NCI-H1048 (cell line): Measurements from ENCODE around the gene CNTNAP2.

Experiments used
- DNase-seq: peaks from one replicate; lab custom pipeline; 2025; lab: John Stamatoyannopoulos, UW

CNTNAP2 gene

DNA sequence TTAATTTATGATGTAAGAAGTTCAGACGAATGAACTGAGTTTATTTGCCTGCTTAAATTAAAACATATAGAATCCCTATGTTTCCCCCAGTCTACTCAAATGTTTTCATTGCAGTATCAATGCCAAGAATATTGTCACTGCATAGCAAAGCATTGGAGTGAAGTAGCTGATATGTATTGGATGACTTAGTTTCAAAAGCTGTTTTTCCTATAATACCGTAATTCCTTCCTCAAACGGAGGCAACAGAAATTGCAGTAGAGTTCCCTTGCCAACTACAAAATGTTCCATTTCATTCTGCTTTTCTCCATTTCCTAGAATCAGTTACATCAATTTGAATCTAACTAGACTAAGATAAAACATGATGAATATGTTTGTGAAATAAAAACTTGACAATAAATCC, 174.1 kb downstream of the CNTNAP2 start:
- DNase-seq = no peak

DNA sequence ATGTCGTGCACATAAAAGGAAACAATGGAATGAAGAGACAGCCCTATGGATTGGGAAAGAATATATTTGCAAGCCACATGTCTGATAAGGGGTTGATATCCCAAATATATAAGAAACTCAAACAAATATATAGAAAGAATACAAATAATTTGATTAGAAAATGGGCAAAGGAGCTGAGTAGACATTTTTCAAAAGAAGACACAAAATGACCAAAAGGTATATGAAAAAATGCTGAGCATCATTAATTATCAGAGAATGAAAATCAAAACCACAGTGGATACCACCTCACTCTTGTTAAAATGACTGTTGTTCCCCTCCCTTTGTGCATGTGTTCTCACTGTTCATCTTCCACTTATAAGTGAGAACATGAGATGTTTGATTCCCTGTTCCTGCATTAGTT, 175.3 kb downstream of the CNTNAP2 start:
- DNase-seq = no peak

DNA sequence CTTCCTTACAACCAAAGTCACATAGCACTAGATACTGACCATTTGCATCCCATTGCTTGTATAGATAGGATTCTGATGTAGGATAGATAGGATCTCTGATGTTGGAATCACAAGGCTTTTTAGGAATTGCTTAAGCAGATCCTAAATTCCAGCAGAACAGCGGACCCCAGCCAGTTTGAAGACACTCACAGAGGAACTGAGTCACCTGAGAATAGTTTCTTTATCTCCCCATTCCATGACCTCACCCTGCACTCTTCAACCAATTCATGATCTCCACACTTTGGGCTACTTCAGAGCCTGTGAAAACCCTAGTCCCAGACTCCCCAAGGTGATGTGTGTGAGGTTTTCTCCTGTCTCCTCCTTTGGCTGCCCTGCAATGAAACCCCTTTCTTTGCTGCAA, 179.4 kb downstream of the CNTNAP2 start:
- no peak for DNase-seq

DNA sequence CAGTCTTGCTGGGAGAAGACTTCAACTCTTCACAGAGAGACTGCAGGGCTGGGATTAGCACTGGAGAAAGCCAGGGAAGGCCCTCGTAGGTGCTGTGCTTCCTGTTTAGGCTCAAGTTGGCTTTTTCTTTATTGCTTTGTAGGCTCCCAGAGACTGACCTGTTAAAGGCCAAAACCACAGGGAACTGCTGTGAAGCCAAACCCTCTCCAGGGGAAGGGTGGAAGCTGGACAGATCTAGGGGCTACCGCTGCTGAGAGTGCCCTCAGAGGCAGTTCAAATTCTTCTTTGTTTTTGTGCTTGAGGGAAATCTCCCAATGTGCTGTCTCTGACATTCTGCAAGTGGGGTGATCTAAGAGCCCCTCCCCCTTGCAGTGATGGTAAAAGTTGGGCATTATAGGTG, 198.4 kb downstream of the CNTNAP2 start:
- DNase-seq = no peak

DNA sequence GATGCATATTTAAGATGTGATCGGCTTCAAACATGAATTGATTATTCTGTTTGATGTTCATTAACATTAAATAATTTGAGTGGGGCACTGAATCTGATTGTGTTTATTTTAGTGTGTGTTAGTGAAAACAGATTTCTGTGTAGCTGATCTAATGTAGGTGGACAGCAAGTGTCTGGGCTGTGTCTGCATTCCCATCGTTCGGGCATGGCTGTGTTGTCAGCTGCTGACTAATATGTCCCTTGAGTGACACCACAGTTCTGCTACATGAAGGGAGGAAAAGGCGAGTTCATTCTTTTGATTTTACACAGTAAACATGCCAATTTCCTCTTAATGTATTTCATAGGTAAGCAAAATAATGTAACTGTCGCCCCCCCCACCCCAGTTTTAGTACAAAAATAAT, 203.0 kb downstream of the CNTNAP2 start:
- DNase-seq = no peak

DNA sequence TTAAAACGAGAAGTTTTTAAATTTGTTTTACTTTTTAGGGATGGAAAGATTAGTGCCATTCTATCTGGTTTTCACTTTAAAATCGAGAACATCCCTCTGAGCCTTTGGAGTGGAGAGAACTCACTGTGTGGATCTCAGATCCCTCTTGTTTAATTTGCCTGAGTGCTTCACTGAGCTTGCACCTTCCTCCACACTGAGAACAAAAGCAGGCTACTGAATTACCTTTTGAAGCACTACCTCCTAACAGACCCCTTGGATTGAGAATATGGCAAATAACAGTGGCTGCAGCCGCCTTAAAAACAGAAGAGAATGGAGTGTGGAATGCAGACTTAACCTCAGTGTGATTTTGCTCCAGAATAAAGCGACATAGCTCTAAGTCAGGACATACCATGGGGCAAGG, 204.7 kb downstream of the CNTNAP2 start:
- DNase-seq = no peak

DNA sequence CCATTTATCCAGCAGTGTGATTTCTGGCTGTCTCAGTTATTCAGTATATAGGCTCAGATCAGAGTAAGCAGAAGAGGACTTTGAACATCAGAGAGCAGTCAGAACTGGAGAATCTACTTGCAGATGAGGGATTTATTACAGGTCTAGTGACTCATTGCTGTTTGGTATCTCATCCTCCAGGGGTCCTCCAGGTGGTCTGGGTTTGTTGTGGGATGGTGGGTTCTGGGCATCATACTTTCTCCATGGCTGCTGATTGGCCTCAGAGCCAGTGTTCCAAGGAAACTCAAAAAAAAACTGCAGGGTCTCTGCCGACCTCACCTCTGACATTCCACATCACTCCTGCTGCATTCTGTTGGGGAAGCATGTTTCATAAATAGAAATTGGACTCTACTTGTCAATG, 214.8 kb downstream of the CNTNAP2 start:
- DNase-seq = no peak

DNA sequence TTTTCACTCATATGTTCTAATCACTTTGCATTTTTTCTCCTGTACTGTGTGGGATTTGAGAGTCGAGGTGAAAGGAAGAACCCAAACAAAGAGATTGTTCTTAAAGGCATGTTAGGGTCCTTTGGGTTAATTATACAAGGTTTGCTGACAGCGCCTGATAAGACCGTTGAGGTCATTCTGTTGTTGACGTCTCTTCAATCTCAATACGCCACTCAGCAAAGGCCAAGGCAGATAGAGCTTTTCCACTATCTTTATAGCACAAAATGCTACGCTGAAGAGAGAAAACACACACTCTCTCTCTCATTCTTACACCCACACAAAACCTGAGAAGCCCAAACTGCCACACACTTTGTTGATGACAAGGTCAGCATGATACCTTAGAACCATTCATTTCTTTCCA, 228.7 kb downstream of the CNTNAP2 start:
- DNase-seq = no peak

DNA sequence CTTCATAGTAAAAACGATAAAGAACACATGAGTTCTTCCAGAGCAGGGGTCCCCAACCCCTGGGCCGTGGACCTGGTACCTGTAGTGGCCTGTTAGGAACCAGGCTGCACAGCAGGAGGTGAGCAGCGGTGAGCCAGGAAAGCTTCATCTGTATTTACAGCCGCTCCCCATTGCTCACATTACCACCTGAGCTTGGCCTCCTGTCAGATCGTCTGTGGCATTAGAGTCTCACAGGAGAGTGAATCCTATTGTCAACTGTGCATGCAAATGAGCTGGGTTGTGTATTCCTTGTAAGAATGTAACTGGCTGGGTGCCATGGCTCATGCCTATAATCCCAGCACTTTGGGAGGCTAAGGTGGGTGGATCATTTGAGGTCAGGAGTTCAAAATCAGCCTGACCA, 229.5 kb downstream of the CNTNAP2 start:
- no peak for DNase-seq

DNA sequence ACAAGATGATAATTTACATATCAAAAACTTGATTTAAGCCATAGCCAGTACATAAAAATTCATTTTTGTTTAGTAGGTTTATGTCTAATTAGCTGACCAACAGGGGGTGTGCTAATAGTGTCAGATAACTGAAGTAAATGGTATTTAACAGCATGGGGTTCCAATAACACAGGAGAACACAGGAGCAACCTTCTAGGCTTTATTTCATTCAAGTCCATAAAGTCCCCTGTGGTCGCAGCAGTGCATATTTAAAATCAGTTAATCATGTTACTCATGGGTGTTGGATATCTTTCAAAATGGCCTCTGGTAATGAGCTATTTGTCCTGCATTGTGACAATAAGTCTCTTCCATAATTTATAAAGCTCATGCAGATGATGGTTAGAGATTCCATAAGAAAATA, 238.6 kb downstream of the CNTNAP2 start:
- DNase-seq = no peak

DNA sequence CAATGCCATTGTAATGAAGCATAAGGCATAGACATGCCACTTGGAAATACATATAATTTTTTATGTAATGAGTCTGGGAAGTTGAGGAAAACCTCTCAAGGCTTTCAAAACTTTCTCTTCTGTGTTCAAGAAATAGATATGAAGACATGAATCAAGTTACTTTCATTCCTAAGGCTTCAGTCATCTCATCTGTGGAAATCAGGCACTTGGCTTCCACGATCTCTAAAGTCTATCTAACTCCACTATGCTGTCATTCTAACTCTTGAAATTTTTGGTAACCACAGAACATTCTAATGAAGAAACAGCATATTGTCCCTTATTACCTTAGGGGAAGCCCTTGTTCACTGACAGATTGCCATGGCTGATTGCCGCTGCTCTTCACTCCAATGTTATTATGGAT, 242.6 kb downstream of the CNTNAP2 start:
- no peak for DNase-seq

DNA sequence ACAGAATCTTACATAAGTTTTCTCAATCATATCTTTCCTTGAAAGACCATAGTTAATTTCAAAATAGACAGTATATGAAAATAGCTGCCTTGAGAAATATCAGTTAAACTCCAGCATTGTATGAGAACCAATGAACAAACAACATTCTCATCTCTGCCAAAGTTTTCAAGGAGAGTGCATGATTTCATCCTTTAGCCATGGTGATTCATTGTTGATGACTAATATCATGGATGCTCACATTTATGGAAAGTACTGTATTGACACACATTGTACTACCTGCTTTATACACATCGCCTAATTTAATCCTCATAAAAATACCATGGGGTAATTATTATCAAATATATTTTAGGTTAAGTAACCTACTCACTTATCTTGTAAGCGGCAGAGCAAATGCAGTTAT, 250.3 kb downstream of the CNTNAP2 start:
- DNase-seq = no peak

DNA sequence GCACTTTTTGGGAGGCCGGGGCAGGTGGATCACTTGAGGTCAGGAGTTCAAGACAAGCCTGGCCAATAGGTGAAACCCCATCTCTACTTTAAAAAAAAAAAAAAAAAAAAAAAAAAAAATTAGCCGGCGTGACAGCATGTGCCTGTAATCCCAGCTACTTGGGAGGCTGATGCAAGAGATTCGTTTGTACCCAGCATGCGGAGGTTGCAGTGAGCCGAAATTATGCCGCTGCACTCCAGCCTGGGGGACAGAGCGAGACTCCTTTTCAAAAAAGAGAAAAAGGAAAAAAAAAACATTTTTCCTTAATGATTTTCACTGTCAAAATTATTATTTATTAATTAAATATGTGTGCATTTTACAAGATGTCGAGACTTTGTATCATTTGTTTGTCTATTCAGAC, 253.6 kb downstream of the CNTNAP2 start:
- no peak for DNase-seq

DNA sequence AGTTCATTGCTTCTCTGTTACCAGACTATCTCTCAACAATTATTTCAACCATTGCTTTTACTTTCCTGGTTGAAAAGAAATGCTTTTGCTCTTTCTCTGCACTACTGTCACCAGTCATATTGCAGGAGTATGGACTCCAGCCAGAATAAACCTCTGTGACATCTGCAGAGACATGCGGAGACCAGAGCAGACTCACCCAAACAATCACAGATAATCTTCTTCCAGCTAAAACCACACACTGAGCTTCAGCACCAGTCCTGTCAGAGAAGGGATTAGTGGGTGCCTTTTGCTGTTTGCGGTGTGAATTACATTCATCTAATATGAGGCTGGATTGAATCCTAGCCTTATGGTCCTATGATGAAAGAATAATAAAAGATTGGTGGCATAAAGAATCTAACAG, 258.6 kb downstream of the CNTNAP2 start:
- no peak for DNase-seq

DNA sequence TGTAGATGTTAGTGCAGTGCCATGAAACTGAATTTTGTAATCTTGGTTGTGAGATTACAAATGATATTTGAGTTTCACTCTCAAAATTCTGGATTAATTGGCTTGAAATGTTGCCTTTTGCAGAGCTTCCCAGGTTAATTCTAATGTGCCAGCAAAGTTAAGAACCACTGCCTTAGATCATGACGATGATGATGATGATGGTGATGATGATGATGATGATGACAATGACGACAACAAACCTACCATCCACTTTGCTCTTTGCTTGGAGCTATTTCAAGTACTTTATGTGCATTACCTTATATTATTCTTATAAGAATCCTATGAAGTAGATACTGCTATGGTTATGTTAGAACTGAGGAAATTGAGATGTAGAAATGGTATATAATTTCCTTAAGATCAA, 261.6 kb downstream of the CNTNAP2 start:
- DNase-seq = no peak

DNA sequence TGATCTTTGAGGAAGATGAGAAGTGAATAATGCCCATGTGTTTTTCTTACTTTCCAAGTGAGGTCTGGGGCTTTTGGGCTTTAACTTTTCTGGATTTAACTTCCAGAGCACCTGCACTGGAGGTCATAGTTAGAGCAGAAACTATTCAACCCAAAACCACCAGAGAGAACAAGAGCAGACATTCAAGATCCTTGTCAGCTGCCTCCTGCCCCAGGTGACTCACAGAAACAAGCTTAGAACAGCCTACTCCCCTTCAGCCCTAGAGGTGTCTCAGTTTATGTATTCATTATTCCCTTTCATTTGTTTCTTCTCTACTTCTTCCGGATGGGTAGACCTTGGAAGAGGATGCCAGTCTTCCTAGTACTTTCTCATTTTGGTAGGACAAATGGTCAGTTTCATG, 270.5 kb downstream of the CNTNAP2 start:
- DNase-seq = no peak

DNA sequence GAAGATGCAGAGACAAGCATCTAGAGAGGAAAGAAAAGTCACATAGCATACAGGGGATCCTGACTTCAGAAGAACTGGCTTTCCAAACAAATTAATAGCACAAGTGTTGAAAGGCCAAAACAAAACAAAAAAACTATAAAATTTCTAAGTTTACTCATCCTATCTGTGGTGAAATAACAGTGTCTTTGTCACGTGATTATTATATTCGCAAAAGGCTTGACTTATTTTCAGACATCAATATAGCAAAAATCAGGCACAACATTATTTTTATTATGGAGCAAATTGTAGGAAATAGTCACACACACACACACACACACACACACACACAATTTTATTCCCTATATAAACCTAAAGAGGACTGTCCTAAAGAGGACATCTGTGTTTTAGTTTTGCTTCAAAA, 272.3 kb downstream of the CNTNAP2 start:
- no peak for DNase-seq

DNA sequence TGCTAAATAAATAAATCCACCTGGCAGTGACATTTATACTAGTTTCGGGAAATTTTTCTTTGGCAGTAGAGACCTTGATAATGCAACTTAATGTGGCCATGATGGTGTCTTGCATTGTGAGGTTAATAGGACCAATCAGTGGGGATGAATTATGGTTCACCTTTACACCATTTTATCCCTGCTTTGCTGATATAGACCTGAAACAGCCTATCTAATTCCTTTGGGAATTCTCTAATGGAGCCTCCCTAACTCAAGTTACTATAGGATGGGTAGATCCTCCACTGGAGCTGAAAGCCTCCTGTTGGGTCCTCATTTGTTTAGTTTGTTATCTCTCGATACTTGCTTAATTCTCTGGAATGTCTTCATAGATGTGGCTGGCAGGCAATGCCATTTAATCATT, 276.7 kb downstream of the CNTNAP2 start:
- DNase-seq = no peak

DNA sequence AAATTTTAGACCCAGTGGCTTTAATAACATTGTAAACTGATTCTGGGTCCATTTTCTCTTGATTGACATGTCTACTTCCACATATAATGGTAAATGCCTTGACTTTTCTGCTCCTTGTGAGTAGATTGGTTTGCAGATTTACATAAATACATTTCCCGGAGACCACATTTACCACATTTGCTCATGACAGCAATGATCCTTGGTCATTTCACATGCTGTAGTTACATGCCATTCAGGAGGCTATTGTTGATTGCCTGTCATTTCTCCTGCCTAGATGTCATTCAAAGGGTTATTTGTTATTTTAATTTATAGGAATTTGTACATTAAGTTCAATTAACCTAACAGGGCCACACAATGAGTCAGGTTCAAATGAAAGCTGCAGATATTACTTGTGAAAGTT, 280.5 kb downstream of the CNTNAP2 start:
- no peak for DNase-seq

DNA sequence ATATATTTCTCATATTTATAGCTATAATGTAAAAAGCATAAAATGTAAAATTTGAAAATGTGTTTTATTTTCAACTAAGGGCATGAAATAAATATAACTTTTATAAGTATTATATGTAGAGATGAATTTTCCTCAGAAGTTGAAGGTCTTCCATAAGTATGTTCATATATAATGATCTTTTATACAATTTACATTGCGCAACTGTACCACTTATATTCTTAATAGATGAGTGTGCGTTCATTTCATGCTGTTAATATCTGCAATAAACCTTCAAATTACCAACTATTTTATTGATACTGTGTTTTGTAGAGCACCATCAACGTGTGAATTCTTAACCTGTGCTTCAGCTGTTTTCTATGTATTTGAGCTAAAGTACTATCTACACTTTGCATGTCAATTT, 285.3 kb downstream of the CNTNAP2 start:
- DNase-seq = no peak

DNA sequence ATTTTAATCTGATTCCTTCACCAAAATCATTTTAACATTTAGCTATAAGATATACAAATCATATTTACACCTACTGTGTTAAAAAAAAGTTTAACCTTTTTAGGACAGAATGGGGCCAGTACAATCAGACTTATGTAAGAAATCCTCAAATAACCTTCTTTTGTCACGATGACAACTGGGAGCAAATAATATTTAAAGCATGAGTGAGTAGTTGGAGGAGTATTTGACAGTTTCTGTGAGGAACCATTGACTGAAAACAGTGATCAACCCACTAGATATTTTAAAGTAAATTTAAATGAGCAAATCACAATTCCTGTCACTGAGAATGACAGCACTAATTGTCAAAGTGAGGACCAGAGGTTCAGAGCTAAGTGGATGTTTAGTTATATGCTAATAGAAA, 289.1 kb downstream of the CNTNAP2 start:
- no peak for DNase-seq

DNA sequence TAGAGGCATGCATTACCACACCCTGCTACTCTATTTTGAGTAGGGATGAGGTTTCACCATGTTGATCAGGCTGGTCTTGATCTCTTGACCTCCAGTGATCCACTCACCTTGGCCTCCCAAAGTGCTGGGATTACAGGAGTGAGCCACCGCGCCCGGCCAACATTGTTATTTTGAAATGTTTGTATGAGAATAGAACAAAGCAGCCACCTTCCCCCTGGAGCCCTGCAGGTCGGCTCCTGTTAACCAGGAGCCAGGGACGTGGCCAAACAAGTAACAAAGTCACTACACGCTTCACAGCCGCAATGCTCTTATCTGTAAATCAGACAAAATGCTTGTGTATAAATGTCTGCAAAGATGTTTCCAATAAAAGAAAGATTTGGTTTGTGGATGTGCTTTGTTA, 295.4 kb downstream of the CNTNAP2 start:
- no peak for DNase-seq

DNA sequence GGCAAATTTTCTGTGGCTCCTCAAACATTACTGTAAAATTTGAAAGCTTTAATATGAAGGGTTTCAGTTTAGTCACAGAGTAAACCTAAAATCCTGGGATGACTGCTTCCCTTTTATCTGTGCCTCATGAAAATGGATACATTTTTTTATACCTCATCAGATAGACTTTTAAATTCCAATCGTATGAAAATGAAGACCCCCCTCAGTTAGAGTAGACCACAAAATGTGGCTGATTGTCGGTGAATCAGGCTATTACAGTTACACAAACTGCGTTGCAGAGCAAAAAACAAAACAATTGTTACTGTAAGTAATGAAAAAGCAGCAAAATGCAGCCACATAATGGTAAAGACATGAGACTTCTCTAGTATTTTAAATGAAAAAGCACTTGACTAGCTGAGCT, 296.2 kb downstream of the CNTNAP2 start:
- no peak for DNase-seq

DNA sequence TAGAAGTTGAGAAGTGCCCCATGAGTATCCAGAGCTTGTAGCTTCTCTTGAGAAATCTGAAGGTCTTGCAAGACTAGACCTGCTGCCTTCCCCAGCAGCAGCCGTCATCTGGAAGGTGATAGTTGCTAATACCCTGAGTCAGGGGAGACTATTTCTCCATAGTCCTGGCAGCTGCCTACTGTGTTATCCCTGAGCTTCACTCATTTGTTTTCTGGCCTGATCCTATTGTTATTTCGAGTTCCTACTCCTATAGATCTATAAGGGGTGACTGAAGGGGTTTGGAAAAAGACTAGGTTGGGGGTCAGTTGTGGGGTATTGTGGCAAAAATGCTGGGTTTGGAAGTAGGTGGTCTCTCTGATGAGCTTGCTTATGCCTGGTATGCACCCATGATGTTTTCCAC, 297.8 kb downstream of the CNTNAP2 start:
- DNase-seq = no peak

DNA sequence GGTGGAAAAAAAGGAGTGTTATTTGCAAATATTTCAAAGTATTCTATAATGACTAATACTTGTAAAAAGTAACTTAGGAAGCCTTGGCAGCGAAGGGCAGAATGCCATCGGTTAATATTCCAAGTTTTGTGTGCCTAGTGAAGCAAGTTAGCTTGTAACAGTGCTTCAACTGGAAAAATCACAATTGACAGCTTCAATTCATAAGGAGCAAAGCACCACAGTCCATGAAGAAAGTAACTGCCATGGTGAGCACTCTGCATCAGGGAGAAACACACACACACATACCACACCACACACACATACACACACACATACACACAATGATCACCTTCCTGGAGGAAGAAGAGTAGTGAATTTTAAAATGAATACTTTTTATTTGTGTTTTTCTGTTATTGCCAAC, 298.3 kb downstream of the CNTNAP2 start:
- DNase-seq = no peak
